NK-92 (cell line): Measurements from ENCODE around the gene TSR1.

Source experiments
- DNase-seq: peaks from one replicate; lab custom pipeline; 2025; ENCODE audit not compliant: unreplicated experiment; lab: John Stamatoyannopoulos, UW

TSR1 gene

GRCh38 chr17:2369551-2370210, 33.4 kb upstream of the TSR1 start:
- no peak for DNase-seq

GRCh38 chr17:2369039-2369438, 32.8 kb upstream of the TSR1 start:
- no peak for DNase-seq

- DNase-seq: no peak
Observed at GRCh38 chr17:2368359-2368758, 32.1 kb upstream of the TSR1 start.

GRCh38 chr17:2366747-2367494, 30.7 kb upstream of the TSR1 start:
- no peak for DNase-seq

GRCh38 chr17:2365132-2365531, 28.9 kb upstream of the TSR1 start:
- no peak for DNase-seq

GRCh38 chr17:2364763-2365116, 28.5 kb upstream of the TSR1 start:
- no peak for DNase-seq

- no peak for DNase-seq
Observed at GRCh38 chr17:2363851-2364762, 27.9 kb upstream of the TSR1 start.

- no peak for DNase-seq
Observed at GRCh38 chr17:2363318-2363717, 27.1 kb upstream of the TSR1 start.

GRCh38 chr17:2362881-2363280, 26.6 kb upstream of the TSR1 start:
- no peak for DNase-seq

GRCh38 chr17:2362416-2362815, 26.2 kb upstream of the TSR1 start:
- DNase-seq: no peak

GRCh38 chr17:2362016-2362415, 25.8 kb upstream of the TSR1 start:
- no peak for DNase-seq

- no peak for DNase-seq
Observed at GRCh38 chr17:2361010-2361760, 24.9 kb upstream of the TSR1 start.

GRCh38 chr17:2357931-2358434, 21.7 kb upstream of the TSR1 start:
- no peak for DNase-seq

- DNase-seq: no peak
Observed at GRCh38 chr17:2357237-2357636, 21.0 kb upstream of the TSR1 start.

GRCh38 chr17:2354311-2354710, 18.1 kb upstream of the TSR1 start:
- DNase-seq: no peak

GRCh38 chr17:2351269-2351668, 15.0 kb upstream of the TSR1 start:
- DNase-seq: no peak

GRCh38 chr17:2347805-2348685, 11.8 kb upstream of the TSR1 start:
- DNase-seq: no peak

- no peak for DNase-seq
Observed at GRCh38 chr17:2346475-2346874, 10.2 kb upstream of the TSR1 start.

GRCh38 chr17:2344528-2344927, 8.3 kb upstream of the TSR1 start:
- DNase-seq: no peak

- DNase-seq: no peak
Observed at GRCh38 chr17:2343421-2343820, 7.2 kb upstream of the TSR1 start.
